ENCODE data around the gene TGM6.

GRCh38 chr20:2417213-2417541 lies 36.5 kb downstream of the TGM6 start:
- TF ChIP-seq, protein P1, sequence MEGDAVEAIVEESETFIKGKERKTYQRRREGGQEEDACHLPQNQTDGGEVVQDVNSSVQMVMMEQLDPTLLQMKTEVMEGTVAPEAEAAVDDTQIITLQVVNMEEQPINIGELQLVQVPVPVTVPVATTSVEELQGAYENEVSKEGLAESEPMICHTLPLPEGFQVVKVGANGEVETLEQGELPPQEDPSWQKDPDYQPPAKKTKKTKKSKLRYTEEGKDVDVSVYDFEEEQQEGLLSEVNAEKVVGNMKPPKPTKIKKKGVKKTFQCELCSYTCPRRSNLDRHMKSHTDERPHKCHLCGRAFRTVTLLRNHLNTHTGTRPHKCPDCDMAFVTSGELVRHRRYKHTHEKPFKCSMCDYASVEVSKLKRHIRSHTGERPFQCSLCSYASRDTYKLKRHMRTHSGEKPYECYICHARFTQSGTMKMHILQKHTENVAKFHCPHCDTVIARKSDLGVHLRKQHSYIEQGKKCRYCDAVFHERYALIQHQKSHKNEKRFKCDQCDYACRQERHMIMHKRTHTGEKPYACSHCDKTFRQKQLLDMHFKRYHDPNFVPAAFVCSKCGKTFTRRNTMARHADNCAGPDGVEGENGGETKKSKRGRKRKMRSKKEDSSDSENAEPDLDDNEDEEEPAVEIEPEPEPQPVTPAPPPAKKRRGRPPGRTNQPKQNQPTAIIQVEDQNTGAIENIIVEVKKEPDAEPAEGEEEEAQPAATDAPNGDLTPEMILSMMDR (IDR thresholded peaks at IDR 0.05), result no peak
- no peak for TF ChIP-seq POLR2A (IDR thresholded peaks at IDR 0.05)
